ENCODE measurements around the gene RFX6.

RFX6 gene

DNA sequence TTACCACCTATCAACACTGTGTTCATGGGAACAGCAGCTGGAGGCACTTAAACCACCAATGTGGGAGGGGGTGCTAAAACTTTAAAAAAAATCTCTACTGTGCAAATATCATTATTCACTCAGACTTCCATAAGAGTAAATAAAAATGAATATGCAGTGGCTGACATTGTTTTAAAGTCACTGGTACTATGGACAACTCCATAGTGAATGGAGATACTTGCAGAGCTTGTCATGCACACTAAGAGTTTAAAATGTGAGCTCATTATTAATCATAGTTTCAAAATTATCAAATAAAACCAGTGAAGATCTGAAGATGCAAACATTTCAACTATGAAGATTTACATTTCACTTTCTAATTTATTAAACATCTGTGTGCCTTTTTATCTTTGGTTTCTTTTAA, 54.4 kb downstream of the RFX6 start:
- no peak overlapping the region for H3K4me3 ChIP-seq (ENCODE audit: low read depth, low read length)
- TF ChIP-seq, protein P1, sequence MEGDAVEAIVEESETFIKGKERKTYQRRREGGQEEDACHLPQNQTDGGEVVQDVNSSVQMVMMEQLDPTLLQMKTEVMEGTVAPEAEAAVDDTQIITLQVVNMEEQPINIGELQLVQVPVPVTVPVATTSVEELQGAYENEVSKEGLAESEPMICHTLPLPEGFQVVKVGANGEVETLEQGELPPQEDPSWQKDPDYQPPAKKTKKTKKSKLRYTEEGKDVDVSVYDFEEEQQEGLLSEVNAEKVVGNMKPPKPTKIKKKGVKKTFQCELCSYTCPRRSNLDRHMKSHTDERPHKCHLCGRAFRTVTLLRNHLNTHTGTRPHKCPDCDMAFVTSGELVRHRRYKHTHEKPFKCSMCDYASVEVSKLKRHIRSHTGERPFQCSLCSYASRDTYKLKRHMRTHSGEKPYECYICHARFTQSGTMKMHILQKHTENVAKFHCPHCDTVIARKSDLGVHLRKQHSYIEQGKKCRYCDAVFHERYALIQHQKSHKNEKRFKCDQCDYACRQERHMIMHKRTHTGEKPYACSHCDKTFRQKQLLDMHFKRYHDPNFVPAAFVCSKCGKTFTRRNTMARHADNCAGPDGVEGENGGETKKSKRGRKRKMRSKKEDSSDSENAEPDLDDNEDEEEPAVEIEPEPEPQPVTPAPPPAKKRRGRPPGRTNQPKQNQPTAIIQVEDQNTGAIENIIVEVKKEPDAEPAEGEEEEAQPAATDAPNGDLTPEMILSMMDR (IDR thresholded peaks at IDR 0.05; ENCODE audit: borderline replicate concordance, insufficient read depth, low read depth, low read length): no peak

DNA sequence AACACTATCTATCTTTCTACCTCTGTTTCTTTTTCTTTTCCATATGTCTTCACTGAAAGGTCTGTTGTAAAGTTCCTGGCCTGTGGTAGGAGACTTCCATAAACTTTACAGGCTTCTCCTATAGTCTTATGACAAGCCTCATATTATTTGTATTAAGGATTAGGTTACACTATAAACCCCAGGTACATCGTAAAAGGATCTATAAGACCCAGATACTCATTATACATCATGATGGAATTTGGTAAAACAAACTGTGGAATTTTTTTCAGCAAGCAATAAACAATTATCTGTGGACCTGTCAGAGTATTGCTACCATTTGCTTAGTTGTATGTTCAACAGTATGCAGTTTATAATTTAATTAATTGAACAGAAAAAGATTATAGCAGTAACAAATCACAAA, 55.5 kb downstream of the RFX6 start:
- no peak overlapping the region for H3K4me3 ChIP-seq (ENCODE audit: low read depth, low read length)
- TF ChIP-seq, protein P1 (IDR thresholded peaks at IDR 0.05; ENCODE audit: borderline replicate concordance, insufficient read depth, low read depth, low read length): no peak

DNA sequence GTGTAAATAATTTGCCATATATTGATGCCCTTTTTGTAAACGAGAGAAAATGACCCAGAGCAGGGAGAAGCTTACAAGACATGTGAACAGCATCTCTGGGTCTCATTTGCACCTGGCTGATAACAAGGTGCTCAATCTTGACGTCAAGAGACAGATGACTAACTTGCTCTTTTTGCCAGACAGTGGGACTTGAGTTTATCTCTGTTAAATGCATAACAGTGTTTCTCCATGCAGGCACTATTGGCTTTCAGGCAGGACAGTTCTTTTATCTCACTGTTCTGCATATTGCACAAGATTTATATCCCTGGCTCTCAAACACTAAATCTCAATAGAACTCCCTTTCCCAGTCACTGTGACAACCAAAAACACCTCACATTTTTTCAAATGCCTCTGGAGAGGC, 56.4 kb downstream of the RFX6 start:
- H3K4me3 ChIP-seq (ENCODE audit: low read depth, low read length): no peak overlapping the region
- TF ChIP-seq, protein P1 (IDR thresholded peaks at IDR 0.05; ENCODE audit: borderline replicate concordance, insufficient read depth, low read depth, low read length): no peak

DNA sequence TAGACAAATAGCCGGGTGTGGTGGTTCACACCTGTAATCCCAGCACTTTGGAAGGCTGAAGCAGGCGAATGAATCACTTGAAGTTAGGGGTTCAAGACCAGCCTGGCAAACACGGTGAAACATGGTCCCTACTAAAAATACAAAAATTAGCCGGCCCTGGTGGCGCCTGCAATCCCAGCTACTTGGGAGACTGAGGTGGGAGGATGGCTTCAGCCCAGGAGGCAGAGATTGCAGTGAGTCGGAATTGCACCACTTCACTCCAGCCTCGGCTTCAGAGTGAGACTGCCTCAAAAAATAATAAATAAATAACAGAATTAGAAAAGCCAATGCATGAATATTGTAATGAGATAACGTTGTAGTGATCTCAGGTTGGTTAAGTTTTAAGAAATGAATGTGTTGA, 61.3 kb downstream of the RFX6 start:
- no peak overlapping the region for H3K4me3 ChIP-seq (ENCODE audit: low read depth, low read length)
- TF ChIP-seq, protein P1 (IDR thresholded peaks at IDR 0.05; ENCODE audit: borderline replicate concordance, insufficient read depth, low read depth, low read length): no peak

DNA sequence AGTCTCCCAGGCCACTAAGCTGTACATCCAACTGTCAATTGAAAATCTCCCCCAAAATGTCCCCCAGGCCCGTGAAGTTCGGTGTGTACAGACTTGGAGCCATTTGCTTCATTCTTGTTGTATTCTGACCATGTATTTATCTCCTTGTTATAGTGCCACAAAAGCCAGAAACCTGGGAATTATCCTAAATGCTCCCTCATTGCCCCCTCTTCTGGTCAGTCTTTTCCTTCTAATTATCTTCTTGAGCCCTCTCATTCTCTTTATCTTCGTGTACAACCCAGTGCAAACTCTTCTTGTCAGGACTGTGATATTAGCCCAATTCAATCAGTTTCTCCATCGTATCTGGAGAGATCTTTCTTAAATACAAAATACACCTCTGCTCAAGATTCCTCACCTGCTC, 64.7 kb downstream of the RFX6 start:
- no peak overlapping the region for H3K4me3 ChIP-seq (ENCODE audit: low read depth, low read length)
- TF ChIP-seq, protein P1 (IDR thresholded peaks at IDR 0.05; ENCODE audit: borderline replicate concordance, insufficient read depth, low read depth, low read length): no peak

DNA sequence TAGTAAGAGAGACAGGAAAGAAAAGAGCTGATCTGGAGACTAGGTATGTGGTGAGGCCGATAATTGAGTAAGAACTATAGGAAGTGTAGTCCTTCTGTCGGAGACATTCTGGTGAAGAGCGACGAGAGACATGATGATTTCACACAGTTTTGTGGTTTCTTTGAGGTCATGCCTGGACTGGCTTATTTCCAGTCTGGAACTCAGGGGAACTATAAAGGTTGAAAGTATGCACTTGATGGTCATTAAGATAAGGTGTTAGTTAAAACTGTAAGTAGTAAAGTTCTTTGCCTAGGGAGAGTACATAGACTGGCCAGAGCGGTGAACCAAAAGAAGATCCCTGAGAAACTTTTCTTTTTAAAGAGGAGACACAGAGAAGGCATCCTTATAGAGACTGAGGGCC, 68.8 kb downstream of the RFX6 start:
- TF ChIP-seq, protein P1 (IDR thresholded peaks at IDR 0.05; ENCODE audit: borderline replicate concordance, insufficient read depth, low read depth, low read length): no peak
- H3K4me3 ChIP-seq (ENCODE audit: low read depth, low read length): no peak overlapping the region

DNA sequence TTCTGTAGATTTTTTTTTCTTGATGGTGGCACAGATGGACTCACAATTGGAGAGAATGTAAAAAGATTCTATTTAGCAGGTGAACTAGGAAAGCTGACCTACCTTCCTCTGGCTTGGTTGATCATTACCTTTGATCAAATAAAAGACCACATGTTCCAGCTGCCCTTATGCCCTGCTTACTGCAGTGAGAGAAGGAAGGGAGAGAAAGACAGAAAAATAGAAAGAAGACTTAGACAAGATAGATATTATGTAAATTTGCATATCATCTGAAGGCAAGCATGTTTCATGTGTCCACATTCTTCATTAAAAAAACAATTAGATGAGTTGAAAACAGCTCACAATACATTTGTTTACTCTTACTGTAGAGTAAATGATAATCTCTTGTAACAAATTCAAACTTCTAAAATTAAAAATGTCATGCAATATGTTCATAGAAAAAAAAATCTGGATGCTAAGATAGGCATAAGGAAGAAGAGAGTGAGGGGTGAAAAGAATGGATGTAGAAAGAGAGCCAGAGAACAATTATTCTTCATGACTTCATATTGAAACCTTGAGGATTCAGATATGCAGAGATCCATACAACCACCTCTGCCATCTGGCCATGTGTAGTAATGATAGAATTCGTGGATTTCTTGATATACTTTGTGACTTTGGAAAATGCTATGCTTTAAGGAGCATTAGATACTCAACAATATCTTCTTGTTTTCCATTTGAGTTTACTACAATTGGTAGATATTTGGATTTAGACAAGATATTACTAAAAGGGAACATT, 71.7 kb downstream of the RFX6 start:
- H3K4me3 ChIP-seq (ENCODE audit: low read depth, low read length): no peak overlapping the region
- TF ChIP-seq, protein P1 (IDR thresholded peaks at IDR 0.05; ENCODE audit: borderline replicate concordance, insufficient read depth, low read depth, low read length): no peak

All from GM12875 (cell line).